ENCODE measurements around the gene ITGB8.

- TF ChIP-seq EZH2 (IDR thresholded peaks at IDR 0.05; ENCODE audit: insufficient read depth, poor library complexity, severe bottlenecking) = no peak
- TF ChIP-seq EZH2phosphoT487 (IDR thresholded peaks at IDR 0.05; ENCODE audit: insufficient read depth, low read depth) = no peak
Observed at GRCh38 chr7:20298486-20298901, 32.2 kb upstream of the ITGB8 start.

Measured in GM23248 (cell line).